ENCODE data around the gene TNC. TPM values are rescaled to one million over a fixed set of nuclear protein-coding genes. Genes with fewer than 3 reads are reported as not detected.

Gene TNC
- total and polyA plus RNA-seq, 2 donors (not counting 3 experiments of a cell fraction or from before 2014, with no cell fraction given): 0.29 TPM; not detected in 1

- no peaks in the 10 kb centered on the region for H4K20me1 ChIP-seq (replicated peaks; ENCODE audit: control insufficient read depth, extremely low read depth, insufficient read depth, low read length)
- H3K79me2 ChIP-seq (ENCODE audit: control insufficient read depth, insufficient read depth, low read length): no peaks in the 10 kb centered on the region
- H3K4me1 ChIP-seq (ENCODE audit: control insufficient read depth, extremely low read depth, insufficient read depth, low read length): no peaks in the 10 kb centered on the region
- dilution Hi-C loops (cut with MboI; ENCODE audit: extremely low pct_ligation_motif_present, low sequenced_read_pairs) (no loop called here), intact Hi-C loops (cut with micrococcal nuclease) (no loop called here)
- H3K27ac ChIP-seq (ENCODE audit: insufficient read depth, low read depth, low read length): no peak overlapping the region
- TF ChIP-seq GATA2 (IDR thresholded peaks at IDR 0.05; ENCODE audit: insufficient read depth, insufficient read length, low read depth, low read length) (no peak), POLR2A (IDR thresholded peaks at IDR 0.05; ENCODE audit: low read depth, low read length) (no peak), MAX (IDR thresholded peaks at IDR 0.05; ENCODE audit: insufficient read depth, insufficient read length) (no peak), JUN (IDR thresholded peaks at IDR 0.05; ENCODE audit: borderline replicate concordance, insufficient read depth, insufficient read length, low read depth) (no peak)
- H2AFZ ChIP-seq (ENCODE audit: low read depth, low read length): no peak overlapping the region
- H3K9ac ChIP-seq (replicated peaks; ENCODE audit: extremely low read depth, insufficient read depth, low read length): no peak overlapping the region
- no TSS peak for BruUV-seq (replicated peaks)
- H3K4me3 ChIP-seq (replicated peaks in 1 of 3; ENCODE audit: insufficient read depth in 1 of 3, low read depth in 1 of 3, low read length in 3 of 3): no peak overlapping the region
- ChIA-PET CTCF (no interaction called here), POLR2A (no interaction called here)
- FAIRE-seq: no peak
- no peaks in the 10 kb centered on the region for H3K27me3 ChIP-seq (ENCODE audit: control insufficient read depth in 2 of 2, insufficient read depth in 2 of 2, low read length in 2 of 2)
- no peaks in the 10 kb centered on the region for H3K9me3 ChIP-seq (replicated peaks; ENCODE audit: control insufficient read depth, insufficient read depth, low read length)
- no peaks in the 10 kb centered on the region for H3K36me3 ChIP-seq (ENCODE audit: control insufficient read depth in 2 of 2, extremely low read depth in 1 of 2, insufficient read depth in 2 of 2, low read length in 2 of 2)
- H3K4me2 ChIP-seq (ENCODE audit: insufficient read depth, low read length): no peak overlapping the region
- H3K9me1 ChIP-seq (replicated peaks; ENCODE audit: control insufficient read depth, extremely low read depth, insufficient read depth, low read length): no peaks in the 10 kb centered on the region
- DNase-seq (ENCODE audit: low read depth, low spot score): no peak
These were observed 30.8 kb upstream of the TNC start for GRCh38 chr9:115148721-115149120.

GRCh38 chr9:115146581-115147021, 28.6 kb upstream of the TNC start:
- no peaks in the 10 kb centered on the region for H3K36me3 ChIP-seq (ENCODE audit: control insufficient read depth in 2 of 2, extremely low read depth in 1 of 2, insufficient read depth in 2 of 2, low read length in 2 of 2)
- H3K4me3 ChIP-seq (replicated peaks in 1 of 3; ENCODE audit: insufficient read depth in 1 of 3, low read depth in 1 of 3, low read length in 3 of 3): no peak overlapping the region
- ChIA-PET POLR2A (no interaction called here), CTCF (no interaction called here)
- no peak for TF ChIP-seq MAX (IDR thresholded peaks at IDR 0.05; ENCODE audit: insufficient read depth, insufficient read length)
- TF ChIP-seq FOS (IDR thresholded peaks at IDR 0.05; ENCODE audit: borderline replicate concordance, insufficient read depth, low read length): no peak
- no peak for TF ChIP-seq POLR2AphosphoS5 (IDR thresholded peaks at IDR 0.05; ENCODE audit: insufficient read depth, low read depth, low read length)
- TF ChIP-seq GATA2 (IDR thresholded peaks at IDR 0.05; ENCODE audit: insufficient read depth, insufficient read length, low read depth, low read length): no peak
- no peak for TF ChIP-seq POLR2A (IDR thresholded peaks at IDR 0.05; ENCODE audit: low read depth, low read length)
- no peak for TF ChIP-seq MYC (IDR thresholded peaks at IDR 0.05; ENCODE audit: low read depth, low read length)
- H3K27me3 ChIP-seq (ENCODE audit: control insufficient read depth in 2 of 2, insufficient read depth in 2 of 2, low read length in 2 of 2): no peaks in the 10 kb centered on the region
- FAIRE-seq: no peak
- no peak overlapping the region for H3K27ac ChIP-seq (ENCODE audit: insufficient read depth, low read depth, low read length)
- no peaks in the 10 kb centered on the region for H4K20me1 ChIP-seq (replicated peaks; ENCODE audit: control insufficient read depth, extremely low read depth, insufficient read depth, low read length)
- no peak overlapping the region for H3K4me2 ChIP-seq (ENCODE audit: insufficient read depth, low read length)
- H3K9me1 ChIP-seq (replicated peaks; ENCODE audit: control insufficient read depth, extremely low read depth, insufficient read depth, low read length): no peaks in the 10 kb centered on the region
- H3K79me2 ChIP-seq (ENCODE audit: control insufficient read depth, insufficient read depth, low read length): no peaks in the 10 kb centered on the region
- intact Hi-C loops (cut with micrococcal nuclease): no loop called here
- no peaks in the 10 kb centered on the region for H3K9me3 ChIP-seq (replicated peaks; ENCODE audit: control insufficient read depth, insufficient read depth, low read length)
- no peaks in the 10 kb centered on the region for H3K4me1 ChIP-seq (ENCODE audit: control insufficient read depth, extremely low read depth, insufficient read depth, low read length)
- no peak for DNase-seq (ENCODE audit: low read depth, low spot score)
- H2AFZ ChIP-seq (ENCODE audit: low read depth, low read length): no peak overlapping the region
- H3K9ac ChIP-seq (replicated peaks; ENCODE audit: extremely low read depth, insufficient read depth, low read length): no peak overlapping the region
- no TSS peak for BruUV-seq (replicated peaks)
- dilution Hi-C loops (cut with MboI; ENCODE audit: extremely low pct_ligation_motif_present, low sequenced_read_pairs): no loop called here

Measured in endothelial cell of umbilical vein (primary cell).